ENCODE results near the gene POU2F1. TPM values are rescaled to one million over a fixed set of nuclear protein-coding genes. Genes with fewer than 3 reads are reported as not detected.

POU2F1 gene
- 10 to 100 TPM; 25.0 to 28.6 TPM for total RNA-seq
- 1 to 10 TPM; 1.1 to 2.4 TPM for polyA plus RNA-seq
- long read RNA-seq, donor 1, full-length matches to known transcripts: 2 of 29 reads
- long read RNA-seq, donor 1, partial matches to known transcripts: 12 of 29 reads
- long read RNA-seq, donor 1, other reads (novel, unspliced or antisense): 15 of 29 reads
- long read RNA-seq, donor 2, full-length matches to known transcripts: 2 of 18 reads
- long read RNA-seq, donor 2, partial matches to known transcripts: 2 of 18 reads
- long read RNA-seq, donor 2, other reads (novel, unspliced or antisense): 14 of 18 reads

DNA sequence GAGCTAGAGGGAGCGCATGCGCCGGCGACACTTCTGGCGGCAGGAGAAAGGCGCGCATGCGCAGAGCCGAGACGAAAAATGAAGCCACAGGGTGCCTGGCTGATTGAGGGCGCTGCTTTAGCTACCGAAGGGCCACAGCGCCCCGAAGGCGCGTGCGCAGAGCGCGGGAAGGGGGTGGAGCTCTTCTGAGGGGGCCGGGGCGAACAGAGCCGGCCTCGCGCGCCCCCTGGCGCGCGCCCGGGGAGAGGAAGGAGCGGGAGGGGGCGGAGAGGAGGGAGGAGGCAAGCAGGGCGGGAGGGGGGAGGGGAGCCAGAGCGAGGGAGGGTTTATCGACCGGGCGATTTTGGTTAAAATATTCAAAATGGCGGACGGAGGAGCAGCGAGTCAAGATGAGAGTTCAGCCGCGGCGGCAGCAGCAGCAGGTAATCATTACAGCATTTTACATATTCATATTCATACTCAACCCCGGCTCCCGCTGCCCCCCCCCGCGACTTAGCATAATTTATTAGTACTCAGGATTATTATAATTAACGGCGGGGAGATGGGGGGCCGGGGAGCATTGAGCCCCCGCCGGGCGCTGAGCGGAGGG, at the start of gene POU2F1:
Gene POU2F1, plus strand, starts transcription at position 350 of the 589 bp plus-strand sequence. Its CDS starts 12 bp downstream, at position 362.
- H3K27me3 ChIP-seq (ENCODE audit: control insufficient read depth in 1 of 2, insufficient read depth in 2 of 2, low read length in 1 of 2): no peaks in the 10 kb centered on the region
- peak within 1 kb of the TSS; percentile 76 to 89 for H3K27ac ChIP-seq (ENCODE audit: low read depth in 1 of 2, low read length in 2 of 2)
- H3K4me1 ChIP-seq (ENCODE audit: control insufficient read depth in 1 of 2, insufficient read depth in 2 of 2, low read length in 2 of 2): no peaks in the 10 kb centered on the region
- peak within 1 kb of the TSS; percentile 85 to 100 for H3K4me3 ChIP-seq (ENCODE audit: low read length in 2 of 2)
- DNase-seq (peak; percentile 99 to 100), ATAC-seq (ENCODE audit: low FRiP score) (peak; percentile 99)
- no peaks in the 10 kb centered on the region for H3K36me3 ChIP-seq (ENCODE audit: control insufficient read depth in 1 of 2, insufficient read depth in 2 of 2, low read length in 1 of 2)
- WGBS, 2 donors: 0% methylated on average over 51 to 53 of the region's 53 CpGs
- H3K9me3 ChIP-seq (ENCODE audit: control insufficient read depth, low read length): no peaks in the 10 kb centered on the region
- intact Hi-C loops (cut with DNase I): no loop called here

DNA sequence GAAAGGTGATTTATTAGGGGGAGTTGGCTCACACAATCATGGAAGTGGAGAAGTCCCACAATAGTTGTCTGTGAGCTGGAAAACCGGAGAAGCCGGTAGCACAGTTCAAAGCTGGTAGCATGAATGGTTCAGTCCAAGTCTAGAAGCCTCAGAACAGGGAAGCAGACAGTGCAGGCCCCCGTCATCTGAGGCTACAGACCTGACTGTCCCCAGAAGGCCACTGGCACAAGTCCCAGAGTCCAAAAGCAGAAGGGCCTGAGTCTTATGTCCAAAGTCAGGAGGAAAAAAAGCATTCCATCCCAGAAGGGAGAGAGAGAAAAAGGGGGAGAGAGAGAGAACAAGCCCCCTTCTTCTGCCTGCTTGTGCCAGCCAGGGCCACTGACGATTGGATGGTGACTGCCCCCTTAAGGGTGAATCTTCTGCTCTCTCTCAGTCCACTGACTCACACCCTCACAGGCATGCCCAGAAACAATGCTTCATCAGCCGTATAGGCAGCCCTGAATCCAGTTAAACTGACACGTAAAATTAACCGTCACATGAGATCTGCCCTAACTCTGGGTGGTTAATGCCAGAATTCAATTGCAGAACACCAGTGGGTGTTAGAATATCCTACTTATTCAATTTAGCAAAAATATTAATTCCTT, 49.3 kb upstream of the POU2F1 start:
- intact Hi-C loops (cut with DNase I): no loop called here
- whole genome bisulfite sequencing, 2 donors: 87 to 90% methylated on average over 7 of the region's 7 CpGs
- H3K36me3 ChIP-seq (ENCODE audit: control insufficient read depth in 1 of 2, insufficient read depth in 2 of 2, low read length in 1 of 2): no peaks in the 10 kb centered on the region
- no peak overlapping the region for H3K4me3 ChIP-seq (ENCODE audit: low read length in 2 of 2)
- DNase-seq (peak in 1 of 2 donors; percentile 50), ATAC-seq (ENCODE audit: low FRiP score) (no peak)
- H3K9me3 ChIP-seq (ENCODE audit: control insufficient read depth, low read length): peaks cover 7% of the 10 kb centered on the region
- no peaks in the 10 kb centered on the region for H3K4me1 ChIP-seq (ENCODE audit: control insufficient read depth in 1 of 2, insufficient read depth in 2 of 2, low read length in 2 of 2)
- H3K27ac ChIP-seq (ENCODE audit: low read depth in 1 of 2, low read length in 2 of 2): no peak overlapping the region
- no peaks in the 10 kb centered on the region for H3K27me3 ChIP-seq (ENCODE audit: control insufficient read depth in 1 of 2, insufficient read depth in 2 of 2, low read length in 1 of 2)

DNA sequence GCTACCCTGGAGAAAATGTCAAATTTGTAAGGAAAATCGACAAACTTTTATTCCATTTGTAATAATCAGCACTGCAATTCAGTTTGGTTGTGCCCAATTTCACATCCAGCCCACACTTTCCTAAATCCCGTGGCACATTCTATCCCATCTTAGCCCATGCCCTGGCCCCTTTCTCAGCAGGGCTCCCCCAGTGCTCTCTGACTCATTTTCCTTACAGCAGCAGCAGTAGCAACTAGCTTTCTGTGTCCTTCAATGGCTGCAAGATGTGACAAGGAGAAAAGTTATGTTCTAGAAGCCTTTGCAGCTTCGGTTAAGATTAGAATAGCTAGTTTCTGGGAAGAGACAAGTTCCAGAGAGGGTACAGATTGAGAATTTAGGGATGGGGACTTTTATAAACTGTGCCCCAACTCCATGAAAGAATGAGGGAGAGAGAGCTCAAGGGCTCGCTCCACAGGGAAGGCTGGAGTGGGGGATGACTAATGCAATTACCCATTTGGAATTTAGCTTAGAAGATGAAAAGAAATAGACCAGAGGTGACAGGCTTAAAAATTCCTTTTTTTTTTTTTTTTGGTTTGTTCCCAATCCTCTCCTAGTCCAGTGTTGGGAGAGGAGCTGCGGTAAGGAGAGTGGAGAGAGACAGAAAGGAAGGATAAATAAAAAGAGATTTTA, 47.0 kb upstream of the POU2F1 start:
- Histone ChIP-seq H3K4me1 (ENCODE audit: control insufficient read depth in 1 of 2, insufficient read depth in 2 of 2, low read length in 2 of 2) (no peaks in the 10 kb centered on the region), H3K27me3 (ENCODE audit: control insufficient read depth in 1 of 2, insufficient read depth in 2 of 2, low read length in 1 of 2) (no peaks in the 10 kb centered on the region), H3K4me3 (ENCODE audit: low read length in 2 of 2) (no peak overlapping the region), H3K9me3 (ENCODE audit: control insufficient read depth, low read length) (peaks cover 2% of the 10 kb centered on the region), H3K27ac (ENCODE audit: low read depth in 1 of 2, low read length in 2 of 2) (no peak overlapping the region), H3K36me3 (ENCODE audit: control insufficient read depth in 1 of 2, insufficient read depth in 2 of 2, low read length in 1 of 2) (no peaks in the 10 kb centered on the region)
- no peak for DNase-seq
- no peak for ATAC-seq (ENCODE audit: low FRiP score)
- WGBS, 2 donors: 61 to 67% methylated on average over 5 of the region's 5 CpGs
- intact Hi-C loops (cut with DNase I): no loop called here

DNA sequence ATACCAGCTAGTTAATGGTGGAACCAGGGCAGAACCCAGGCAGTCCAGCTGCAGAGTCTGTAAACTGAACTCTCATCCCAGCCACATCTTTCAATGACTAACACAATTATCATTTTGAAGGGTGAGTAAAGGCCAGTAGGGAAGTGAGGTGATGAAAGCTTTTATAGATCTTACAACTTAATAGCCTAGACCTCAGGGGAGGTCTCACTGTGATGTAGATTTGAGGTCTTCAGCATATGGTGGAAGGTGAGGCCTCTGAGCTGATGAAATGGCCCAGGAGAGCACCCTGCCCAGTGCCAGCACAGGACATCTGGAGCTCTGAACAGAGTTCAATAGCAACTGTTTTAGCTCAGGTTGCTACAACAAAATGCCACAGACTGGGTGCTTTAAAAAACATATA, 44.8 kb upstream of the POU2F1 start:
- Histone ChIP-seq H3K4me3 (ENCODE audit: low read length in 2 of 2) (no peak overlapping the region), H3K27ac (ENCODE audit: low read depth in 1 of 2, low read length in 2 of 2) (no peak overlapping the region), H3K36me3 (ENCODE audit: control insufficient read depth in 1 of 2, insufficient read depth in 2 of 2, low read length in 1 of 2) (no peaks in the 10 kb centered on the region), H3K27me3 (ENCODE audit: control insufficient read depth in 1 of 2, insufficient read depth in 2 of 2, low read length in 1 of 2) (no peaks in the 10 kb centered on the region), H3K9me3 (ENCODE audit: control insufficient read depth, low read length) (peaks cover 2% of the 10 kb centered on the region), H3K4me1 (ENCODE audit: control insufficient read depth in 1 of 2, insufficient read depth in 2 of 2, low read length in 2 of 2) (no peaks in the 10 kb centered on the region)
- no peak for ATAC-seq (ENCODE audit: low FRiP score)
- DNase-seq: no peak
- intact Hi-C loops (cut with DNase I): no loop called here

DNA sequence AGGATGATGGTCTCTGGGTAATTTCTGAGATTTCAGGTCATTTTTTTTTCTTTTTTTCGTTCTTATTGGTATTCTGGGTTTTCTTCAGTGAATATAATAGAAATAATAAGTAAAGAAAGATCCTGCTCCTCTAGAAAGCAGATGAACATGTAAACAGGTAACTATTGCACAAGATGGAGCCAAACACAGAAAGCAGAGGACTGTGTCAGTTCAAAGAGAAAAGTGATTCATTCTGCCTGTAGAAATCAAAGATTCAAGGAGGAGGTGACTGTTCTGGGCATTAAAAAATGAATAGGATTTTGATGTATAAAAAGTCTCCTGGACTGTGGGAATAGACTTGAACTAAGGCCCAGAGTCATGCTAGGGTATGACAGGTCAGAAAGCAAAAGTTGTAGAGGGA, 41.9 kb upstream of the POU2F1 start:
- ATAC-seq (ENCODE audit: low FRiP score) (no peak), DNase-seq (no peak)
- intact Hi-C loops (cut with DNase I): no loop called here
- 0% methylated on average over 1 of the region's 1 CpG for WGBS, 2 donors
- Histone ChIP-seq H3K27ac (ENCODE audit: low read depth in 1 of 2, low read length in 2 of 2) (no peak overlapping the region), H3K4me1 (ENCODE audit: control insufficient read depth in 1 of 2, insufficient read depth in 2 of 2, low read length in 2 of 2) (no peaks in the 10 kb centered on the region), H3K9me3 (ENCODE audit: control insufficient read depth, low read length) (peaks cover 2% of the 10 kb centered on the region), H3K27me3 (ENCODE audit: control insufficient read depth in 1 of 2, insufficient read depth in 2 of 2, low read length in 1 of 2) (no peaks in the 10 kb centered on the region), H3K4me3 (ENCODE audit: low read length in 2 of 2) (no peak overlapping the region), H3K36me3 (ENCODE audit: control insufficient read depth in 1 of 2, insufficient read depth in 2 of 2, low read length in 1 of 2) (no peaks in the 10 kb centered on the region)

DNA sequence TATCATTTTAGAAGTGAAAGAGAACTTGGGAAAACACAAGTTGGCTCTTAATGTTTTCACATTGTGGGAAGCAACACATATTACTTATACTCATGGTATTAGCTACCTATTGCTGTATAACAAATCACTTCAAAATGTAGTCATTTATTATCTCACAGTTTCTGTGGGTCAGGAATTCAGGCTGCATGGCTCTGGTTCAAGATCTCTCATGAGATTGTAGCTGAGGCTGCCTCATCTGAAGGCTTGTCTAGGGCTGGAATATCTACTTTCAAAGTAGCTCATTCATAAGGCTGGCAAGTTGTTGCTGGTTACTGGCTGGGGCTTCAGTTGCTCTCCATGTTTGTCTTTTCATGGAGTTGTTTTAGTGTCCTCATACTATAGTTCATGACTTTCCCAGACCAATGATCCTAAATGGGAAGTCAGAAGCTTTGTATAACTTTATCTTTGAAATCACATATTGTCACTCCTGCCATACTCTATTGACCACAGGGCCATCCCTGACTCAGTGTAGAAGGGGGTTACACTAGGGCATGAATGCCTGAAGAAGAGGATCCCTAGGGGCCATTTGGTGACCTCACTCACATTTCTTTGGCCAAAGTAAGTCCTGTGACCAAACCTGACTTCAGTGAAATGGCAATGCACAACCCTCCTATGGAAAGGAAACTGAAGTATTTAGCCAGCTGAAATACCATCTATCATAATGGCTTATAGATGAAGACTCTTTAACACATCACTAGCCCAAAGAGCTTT, 37.9 kb upstream of the POU2F1 start:
- H3K4me1 ChIP-seq (ENCODE audit: control insufficient read depth in 1 of 2, insufficient read depth in 2 of 2, low read length in 2 of 2): no peaks in the 10 kb centered on the region
- H3K4me3 ChIP-seq (ENCODE audit: low read length in 2 of 2): no peak overlapping the region
- no peaks in the 10 kb centered on the region for H3K27me3 ChIP-seq (ENCODE audit: control insufficient read depth in 1 of 2, insufficient read depth in 2 of 2, low read length in 1 of 2)
- no peaks in the 10 kb centered on the region for H3K9me3 ChIP-seq (ENCODE audit: control insufficient read depth, low read length)
- no peak for ATAC-seq (ENCODE audit: low FRiP score)
- H3K36me3 ChIP-seq (ENCODE audit: control insufficient read depth in 1 of 2, insufficient read depth in 2 of 2, low read length in 1 of 2): no peaks in the 10 kb centered on the region
- DNase-seq: no peak
- intact Hi-C loops (cut with DNase I): no loop called here
- H3K27ac ChIP-seq (ENCODE audit: low read depth in 1 of 2, low read length in 2 of 2): no peak overlapping the region

DNA sequence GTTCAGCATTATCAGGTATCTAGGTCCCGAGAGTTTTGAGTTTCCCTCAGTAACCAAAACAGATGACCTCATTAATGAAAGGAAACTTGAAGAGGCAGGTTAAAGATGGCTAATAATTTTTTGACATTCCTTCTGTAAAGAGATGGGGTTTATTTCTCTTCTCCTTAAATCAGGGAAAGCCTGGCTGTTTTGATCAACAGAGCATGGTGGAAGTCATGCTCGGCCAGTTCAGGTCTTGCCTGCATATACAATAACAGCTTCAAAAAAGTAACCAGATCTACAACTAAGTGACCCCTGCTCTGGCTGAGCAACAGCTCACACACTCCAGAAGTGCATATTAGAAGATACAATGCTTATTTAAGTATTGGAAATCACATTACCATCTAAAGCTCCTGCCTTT, 36.6 kb upstream of the POU2F1 start:
- ATAC-seq (ENCODE audit: low FRiP score): no peak
- WGBS, 2 donors: 84 to 90% methylated on average over 2 of the region's 2 CpGs

DNA sequence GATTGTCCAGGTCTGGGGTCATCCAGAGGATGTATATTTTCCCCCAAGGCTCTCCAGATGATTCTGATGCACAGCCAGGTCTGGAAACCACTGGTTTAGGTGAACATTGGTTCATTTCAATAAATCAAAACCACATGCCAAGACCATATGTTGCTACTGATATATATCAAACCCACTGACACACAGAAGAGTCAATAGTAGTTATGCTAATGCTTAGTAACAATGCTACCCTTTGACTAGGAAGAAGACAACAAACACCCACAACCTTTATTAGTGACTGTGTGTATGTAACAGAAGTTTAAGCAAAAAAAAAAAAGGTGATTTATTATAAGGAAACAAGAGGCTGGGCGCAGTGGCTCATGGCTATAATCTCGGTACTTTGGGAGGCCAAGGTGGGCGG, 35.6 kb upstream of the POU2F1 start:
- 92 to 96% methylated on average over 3 of the region's 3 CpGs for WGBS, 2 donors
- no peaks in the 10 kb centered on the region for H3K9me3 ChIP-seq (ENCODE audit: control insufficient read depth, low read length)
- H3K4me1 ChIP-seq (ENCODE audit: control insufficient read depth in 1 of 2, insufficient read depth in 2 of 2, low read length in 2 of 2): no peaks in the 10 kb centered on the region
- H3K36me3 ChIP-seq (ENCODE audit: control insufficient read depth in 1 of 2, insufficient read depth in 2 of 2, low read length in 1 of 2): no peaks in the 10 kb centered on the region
- no peak overlapping the region for H3K27ac ChIP-seq (ENCODE audit: low read depth in 1 of 2, low read length in 2 of 2)
- intact Hi-C loops (cut with DNase I): no loop called here
- ATAC-seq (ENCODE audit: low FRiP score): no peak
- H3K4me3 ChIP-seq (ENCODE audit: low read length in 2 of 2): no peak overlapping the region
- H3K27me3 ChIP-seq (ENCODE audit: control insufficient read depth in 1 of 2, insufficient read depth in 2 of 2, low read length in 1 of 2): no peaks in the 10 kb centered on the region
- no peak for DNase-seq

More for the DNA sequence above, 36.6 kb upstream of the POU2F1 start:
- Histone ChIP-seq H3K27ac (ENCODE audit: low read depth in 1 of 2, low read length in 2 of 2) (no peak overlapping the region), H3K36me3 (ENCODE audit: control insufficient read depth in 1 of 2, insufficient read depth in 2 of 2, low read length in 1 of 2) (no peaks in the 10 kb centered on the region), H3K4me3 (ENCODE audit: low read length in 2 of 2) (no peak overlapping the region), H3K27me3 (ENCODE audit: control insufficient read depth in 1 of 2, insufficient read depth in 2 of 2, low read length in 1 of 2) (no peaks in the 10 kb centered on the region), H3K4me1 (ENCODE audit: control insufficient read depth in 1 of 2, insufficient read depth in 2 of 2, low read length in 2 of 2) (no peaks in the 10 kb centered on the region), H3K9me3 (ENCODE audit: control insufficient read depth, low read length) (no peaks in the 10 kb centered on the region)
- DNase-seq: no peak
- intact Hi-C loops (cut with DNase I): no loop called here

All from aorta (tissue), 5 donors.